ENCODE measurements around the gene PCAT7. TPM values are rescaled to one million over a fixed set of nuclear protein-coding genes. Genes with fewer than 3 reads are reported as not detected.

The PCAT7 gene
- total RNA-seq, 2 experiments from 2014 or later: not detected

DNA sequence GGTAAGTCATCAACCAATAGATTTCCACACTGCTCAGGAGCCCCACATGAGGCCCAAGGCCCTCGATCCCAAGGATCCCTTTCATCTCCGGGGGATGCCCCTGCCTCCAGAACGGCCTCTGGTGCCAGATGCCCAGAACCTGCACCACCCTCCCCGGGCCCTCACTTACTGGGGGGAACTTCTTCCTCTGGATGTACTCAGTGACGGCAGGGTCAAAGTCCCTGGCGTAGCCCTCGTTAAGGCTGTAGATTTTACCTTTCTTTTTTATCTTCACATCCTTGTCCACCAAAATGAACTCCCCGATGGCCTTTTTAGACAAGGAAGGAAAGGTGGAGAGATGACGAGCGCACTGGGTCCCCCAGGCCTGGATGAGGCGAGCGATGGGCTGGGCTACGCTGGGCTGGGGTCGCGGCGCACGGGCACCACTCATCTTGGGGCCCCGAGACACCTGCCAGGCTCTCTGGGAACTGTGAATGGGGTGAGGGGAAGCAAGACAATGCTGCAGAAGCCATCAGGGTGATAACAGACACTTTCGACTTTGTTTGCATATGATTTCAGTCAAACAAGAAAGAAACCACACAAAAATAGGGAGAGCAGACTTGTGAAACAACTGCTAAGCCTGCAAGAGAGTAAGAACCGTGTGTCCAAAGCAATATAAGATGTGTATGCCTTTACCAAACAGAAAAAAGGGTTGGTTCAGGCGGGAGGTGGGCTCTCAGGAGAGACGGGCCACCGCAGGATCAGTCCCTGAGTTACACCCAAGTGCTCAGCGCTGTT lies 52.0 kb downstream of the PCAT7 start:
- H3K9me3 Mint-ChIP-seq: no peaks in the 10 kb centered on the region
- DNase-seq: no peak
- no peak overlapping the region for H3K27ac Mint-ChIP-seq
- no peak overlapping the region for H3K4me3 Mint-ChIP-seq
- H3K27me3 Mint-ChIP-seq: peaks cover 16% of the 10 kb centered on the region
- peaks cover 12% of the 10 kb centered on the region for H3K4me1 Mint-ChIP-seq
- no peaks in the 10 kb centered on the region for H3K36me3 Mint-ChIP-seq

DNA sequence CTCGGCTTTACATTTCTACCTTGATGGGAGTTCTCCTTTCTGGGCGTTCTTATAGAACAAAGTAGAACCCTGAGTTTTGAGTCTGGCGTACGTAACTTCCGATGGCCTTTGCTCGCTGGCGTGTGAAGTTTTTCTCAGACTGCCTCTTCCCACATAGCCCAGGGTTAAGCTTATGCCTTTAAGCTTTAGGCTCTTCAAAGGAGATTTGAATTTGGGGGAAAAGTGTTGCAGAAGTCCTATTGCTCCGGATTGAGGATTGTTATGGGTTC lies 52.5 kb downstream of the PCAT7 start:
- Mint-ChIP-seq H3K36me3 (no peaks in the 10 kb centered on the region), H3K27ac (no peak overlapping the region), H3K4me3 (no peak overlapping the region), H3K27me3 (peaks cover 20% of the 10 kb centered on the region), H3K4me1 (peaks cover 17% of the 10 kb centered on the region), H3K9me3 (no peaks in the 10 kb centered on the region)
- no peak for DNase-seq

DNA sequence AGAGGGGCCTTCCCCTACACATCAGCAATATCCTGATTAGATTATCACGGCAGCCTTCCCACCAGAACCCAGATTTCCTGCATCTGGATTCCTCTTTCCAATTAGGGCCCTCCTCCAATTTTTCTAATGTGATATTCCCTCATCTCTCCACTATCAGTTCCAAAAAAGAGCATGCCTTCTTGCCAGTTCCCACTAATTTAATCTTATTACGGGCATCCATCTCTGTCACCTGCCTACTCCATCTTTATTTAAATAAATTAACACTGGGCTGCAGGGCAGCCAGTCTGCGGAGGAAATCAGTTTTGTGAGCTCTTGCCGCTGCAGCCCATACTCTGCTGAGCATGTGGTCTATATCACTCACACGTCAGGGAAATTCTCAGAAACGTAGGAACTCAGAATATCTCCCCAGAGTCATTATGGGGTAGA lies 55.3 kb downstream of the PCAT7 start:
- peaks cover 31% of the 10 kb centered on the region for H3K27me3 Mint-ChIP-seq
- DNase-seq: no peak
- H3K36me3 Mint-ChIP-seq: no peaks in the 10 kb centered on the region
- peaks cover 13% of the 10 kb centered on the region for H3K4me1 Mint-ChIP-seq
- no peak overlapping the region for H3K4me3 Mint-ChIP-seq
- no peak overlapping the region for H3K27ac Mint-ChIP-seq
- no peaks in the 10 kb centered on the region for H3K9me3 Mint-ChIP-seq

DNA sequence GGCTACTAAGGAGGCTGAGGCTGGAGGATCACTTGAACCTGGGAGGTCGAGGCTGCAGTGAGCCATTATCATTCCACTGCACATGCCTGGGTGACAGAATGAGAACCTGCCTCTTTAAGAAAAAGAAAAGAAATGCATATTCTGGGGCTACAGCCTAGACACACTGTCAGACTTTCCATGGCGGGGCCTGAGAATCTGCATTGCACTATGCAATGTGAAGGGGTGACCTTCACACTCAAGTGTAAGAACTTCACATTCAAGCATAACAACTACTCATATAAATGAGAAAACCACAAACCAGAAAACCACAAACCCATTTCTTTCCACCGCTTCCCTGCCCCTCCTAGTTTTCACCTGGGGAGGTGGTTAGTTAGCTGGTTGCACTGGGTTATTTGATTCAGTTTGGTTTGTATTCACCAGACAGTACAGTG lies 56.8 kb downstream of the PCAT7 start:
- H3K9me3 Mint-ChIP-seq: no peaks in the 10 kb centered on the region
- peak overlapping the region; percentile 10 for H3K4me3 Mint-ChIP-seq
- H3K27me3 Mint-ChIP-seq: peaks cover 28% of the 10 kb centered on the region
- H3K36me3 Mint-ChIP-seq: no peaks in the 10 kb centered on the region
- DNase-seq: peak; percentile 73
- peak overlapping the region; percentile 76 for H3K27ac Mint-ChIP-seq
- H3K4me1 Mint-ChIP-seq: peaks cover 13% of the 10 kb centered on the region

DNA sequence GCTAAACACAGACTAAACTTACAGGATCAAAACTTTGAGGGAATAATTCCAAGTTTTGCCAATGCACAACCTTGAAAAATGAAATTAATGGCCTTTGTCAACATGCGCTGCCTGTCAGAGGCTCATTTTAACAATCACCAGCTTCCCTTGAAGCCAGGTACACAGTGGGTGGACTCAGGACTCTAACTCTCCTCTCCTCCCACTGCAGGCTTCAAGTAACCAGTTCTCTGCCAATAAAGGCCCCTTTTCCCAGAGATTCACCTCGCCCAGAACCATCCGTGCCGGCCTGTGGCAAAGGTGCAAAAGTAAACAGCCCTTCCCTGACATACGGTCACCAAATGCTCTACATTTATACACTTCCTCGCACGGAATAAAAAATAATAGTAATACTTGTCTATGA lies 57.2 kb downstream of the PCAT7 start:
- Mint-ChIP-seq H3K27me3 (peaks cover 28% of the 10 kb centered on the region), H3K4me3 (no peak overlapping the region), H3K4me1 (peaks cover 13% of the 10 kb centered on the region), H3K9me3 (no peaks in the 10 kb centered on the region), H3K36me3 (no peaks in the 10 kb centered on the region), H3K27ac (peak overlapping the region; percentile 76)
- no peak for DNase-seq

DNA sequence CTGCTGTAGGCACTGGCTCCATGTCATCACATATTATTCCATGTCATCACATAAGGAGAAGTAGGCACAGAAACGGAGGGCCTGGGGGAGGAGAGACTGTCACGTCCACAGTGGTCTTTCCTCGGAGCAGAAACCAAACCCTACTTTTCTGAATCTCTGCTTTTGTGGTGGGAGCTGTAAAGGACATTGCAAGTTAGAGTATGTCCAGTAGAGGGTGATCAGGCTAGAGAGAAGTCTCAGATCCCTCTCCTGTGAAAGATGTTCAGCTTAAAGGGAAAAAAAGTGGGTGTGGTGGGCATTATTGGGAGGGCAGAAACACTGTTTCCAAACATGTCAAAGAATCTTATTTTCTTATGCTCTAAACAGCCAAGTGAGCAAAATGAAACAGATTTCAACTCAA lies 58.1 kb downstream of the PCAT7 start:
- no peak for DNase-seq
- no peak overlapping the region for H3K4me3 Mint-ChIP-seq
- H3K36me3 Mint-ChIP-seq: no peaks in the 10 kb centered on the region
- H3K4me1 Mint-ChIP-seq: peaks cover 13% of the 10 kb centered on the region
- H3K27ac Mint-ChIP-seq: no peak overlapping the region
- peaks cover 28% of the 10 kb centered on the region for H3K27me3 Mint-ChIP-seq
- no peaks in the 10 kb centered on the region for H3K9me3 Mint-ChIP-seq

DNA sequence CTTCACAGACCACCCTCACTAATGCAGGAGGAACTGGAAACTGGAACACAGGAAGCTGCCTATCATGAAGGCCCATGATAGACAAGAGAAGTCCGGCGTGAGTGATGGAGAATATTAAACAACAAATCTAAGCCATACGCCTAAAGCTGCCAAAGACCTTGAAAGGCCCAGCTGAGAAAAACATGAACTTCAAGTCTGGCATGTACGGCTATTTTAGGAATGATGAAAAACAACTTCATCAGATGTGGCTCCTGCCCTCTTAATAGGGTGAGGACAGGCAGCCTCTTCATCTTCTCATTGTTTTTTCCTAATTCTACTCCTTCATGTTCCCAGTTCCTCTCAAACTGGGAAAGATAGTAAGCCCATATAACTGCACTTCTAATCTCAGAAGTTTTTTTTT lies 64.1 kb downstream of the PCAT7 start:
- Mint-ChIP-seq H3K27ac (no peak overlapping the region), H3K27me3 (peaks cover 18% of the 10 kb centered on the region), H3K4me1 (peaks cover 6% of the 10 kb centered on the region), H3K9me3 (no peaks in the 10 kb centered on the region), H3K36me3 (no peaks in the 10 kb centered on the region), H3K4me3 (no peak overlapping the region)
- no peak for DNase-seq

Other genes starting within 250 kb of the PCAT7 start
- gene NUTM2F, start 226.4 kb upstream of the PCAT7 start, total RNA-seq: not detected
- not detected for gene FBP2, start 38.7 kb downstream of the PCAT7 start, total RNA-seq
- 1 to 10 TPM in 1 of 2 experiments, under 1 TPM in 1; 0.82 to 1.2 TPM for gene FBP1, start 84.4 kb downstream of the PCAT7 start, total RNA-seq
- 1 to 10 TPM; 5.0 to 6.8 TPM for gene AOPEP, start 171.6 kb downstream of the PCAT7 start, total RNA-seq

Measured in activated naive CD8-positive, alpha-beta T cell treated with anti-CD3 and anti-CD28 coated beads for 36 hours (primary cell).